Measurements from ENCODE around the gene RPS18.

GRCh38 chr6:33316603-33317418 lies 44.9 kb downstream of the RPS18 start:
- TF ChIP-seq EZH2phosphoT487 (conservative IDR thresholded peaks at IDR 0.05; ENCODE audit: low read length), result no peak
- TF ChIP-seq CTCF (IDR thresholded peaks at IDR 0.05; ENCODE audit: insufficient read depth, low read length, poor library complexity, severe bottlenecking), result no peak

Data from SU-DHL-6 (cell line).